GM10847 (cell line): Measurements from ENCODE around the gene SAMD4A.

Experiments
- POLR2A ChIP-seq: IDR thresholded peaks from 2 replicates; pipeline ENCODE4 v1.6.1; 2011; ENCODE audit not compliant: insufficient read length; ENCODE audit errors: extremely low read depth

SAMD4A gene

DNA sequence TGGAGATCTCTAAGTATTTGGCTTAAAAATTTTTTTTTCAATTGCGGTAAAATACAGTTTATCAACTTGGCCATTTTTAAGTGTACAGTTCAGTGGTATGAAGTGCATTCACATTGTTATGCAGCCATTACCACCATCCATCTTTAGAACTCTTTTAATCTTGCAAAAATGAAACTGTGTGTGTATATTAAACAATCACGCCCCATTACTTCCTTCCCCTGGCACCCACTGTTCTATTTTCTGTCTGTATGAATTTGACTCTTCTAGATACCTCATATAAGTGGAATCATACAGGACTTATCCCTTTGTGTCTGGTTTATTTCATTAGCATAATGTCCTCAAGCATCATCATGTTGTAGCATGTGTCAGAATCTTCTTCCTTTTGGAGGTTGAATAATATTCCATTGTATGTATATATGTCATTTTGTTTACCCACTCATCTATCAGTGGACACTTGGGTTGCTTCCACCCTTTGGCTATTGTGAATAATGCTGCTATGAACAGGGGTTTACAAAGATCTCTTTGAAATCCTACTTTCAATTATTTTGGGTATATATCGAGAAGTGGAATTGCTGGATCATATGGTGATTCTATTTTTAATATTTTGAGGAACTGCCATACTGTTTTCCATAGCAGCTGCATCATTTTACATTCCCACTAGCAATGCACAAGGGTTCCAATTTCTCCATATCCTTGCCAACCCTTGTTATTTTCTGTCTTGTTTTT, 62.9 kb downstream of the SAMD4A start:
- TF ChIP-seq POLR2A, result no peak

GRCh38 chr14:54631016-54631415, 64.1 kb downstream of the SAMD4A start:
- no peak for TF ChIP-seq POLR2A

- TF ChIP-seq POLR2A, result no peak
Observed at GRCh38 chr14:54632452-54632851, 65.5 kb downstream of the SAMD4A start.

GRCh38 chr14:54633076-54633475, 66.1 kb downstream of the SAMD4A start:
- TF ChIP-seq POLR2A, result no peak

- TF ChIP-seq POLR2A, result no peak
Observed at GRCh38 chr14:54637270-54638134, 70.6 kb downstream of the SAMD4A start.

DNA sequence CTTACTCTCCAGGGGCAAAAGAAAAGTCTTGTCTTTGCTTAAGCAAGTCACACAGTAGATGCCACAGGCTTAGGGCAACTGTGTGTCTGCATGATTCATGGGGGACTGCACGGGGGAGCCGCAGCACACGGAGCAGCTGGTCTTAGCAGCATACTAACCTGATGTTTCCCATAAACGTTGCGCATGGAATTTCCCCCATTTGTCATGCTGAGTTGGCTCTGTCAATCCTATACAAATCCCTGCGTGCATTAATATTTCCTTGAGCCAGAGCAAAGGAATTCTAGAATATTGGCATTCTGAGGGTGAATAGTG, 71.2 kb downstream of the SAMD4A start:
- TF ChIP-seq POLR2A, result no peak

- no peak for TF ChIP-seq POLR2A
Observed at GRCh38 chr14:54639611-54640010, 72.7 kb downstream of the SAMD4A start.

- TF ChIP-seq POLR2A, result no peak
Observed at GRCh38 chr14:54640506-54640905, 73.6 kb downstream of the SAMD4A start.

GRCh38 chr14:54642121-54642520, 75.2 kb downstream of the SAMD4A start:
- TF ChIP-seq POLR2A, result no peak

DNA sequence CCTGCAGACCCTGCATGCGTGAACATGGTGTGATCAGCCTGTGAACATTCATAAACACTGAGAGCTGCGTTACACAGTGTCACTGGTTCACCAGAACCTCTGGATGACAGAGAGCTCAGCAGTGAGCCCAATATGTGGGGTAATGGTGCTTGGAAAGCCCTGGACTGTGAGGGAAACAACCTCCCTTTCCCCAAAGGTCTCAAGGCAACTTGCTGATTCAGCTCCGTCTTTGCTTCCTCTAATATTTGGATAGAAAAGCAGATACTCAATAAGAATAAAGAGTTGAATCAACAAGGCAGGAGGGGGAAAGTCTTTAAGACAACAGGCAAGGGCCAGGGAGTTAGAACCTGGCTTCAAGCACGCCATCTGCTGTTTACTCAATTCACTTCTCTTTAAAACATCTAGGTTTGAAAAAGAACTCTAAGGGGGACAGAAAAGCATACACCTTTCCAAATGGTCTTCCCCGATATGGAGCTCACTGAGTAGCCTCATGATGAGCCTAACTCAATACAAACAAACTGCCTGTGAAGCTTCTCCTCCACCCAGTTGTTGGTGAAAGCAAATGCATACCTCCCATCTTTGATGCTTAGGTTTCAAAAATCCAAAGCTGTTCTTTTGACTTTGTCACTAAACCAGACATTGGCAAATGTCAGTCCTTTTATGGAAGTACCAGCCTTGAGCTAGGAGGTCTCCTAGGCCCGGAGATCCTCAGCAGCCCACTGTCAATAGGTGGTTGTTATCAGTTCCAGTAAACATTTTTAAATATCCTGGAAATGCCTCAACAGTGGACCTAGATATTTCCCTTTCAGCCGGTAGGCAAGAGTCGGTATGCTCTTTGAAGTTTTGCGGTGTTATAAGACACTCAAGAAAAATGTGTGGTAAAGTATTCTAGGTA, 76.1 kb downstream of the SAMD4A start:
- TF ChIP-seq POLR2A, result no peak

- no peak for TF ChIP-seq POLR2A
Observed at GRCh38 chr14:54643696-54644176, 76.8 kb downstream of the SAMD4A start.

GRCh38 chr14:54645639-54646038, 78.7 kb downstream of the SAMD4A start:
- no peak for TF ChIP-seq POLR2A

DNA sequence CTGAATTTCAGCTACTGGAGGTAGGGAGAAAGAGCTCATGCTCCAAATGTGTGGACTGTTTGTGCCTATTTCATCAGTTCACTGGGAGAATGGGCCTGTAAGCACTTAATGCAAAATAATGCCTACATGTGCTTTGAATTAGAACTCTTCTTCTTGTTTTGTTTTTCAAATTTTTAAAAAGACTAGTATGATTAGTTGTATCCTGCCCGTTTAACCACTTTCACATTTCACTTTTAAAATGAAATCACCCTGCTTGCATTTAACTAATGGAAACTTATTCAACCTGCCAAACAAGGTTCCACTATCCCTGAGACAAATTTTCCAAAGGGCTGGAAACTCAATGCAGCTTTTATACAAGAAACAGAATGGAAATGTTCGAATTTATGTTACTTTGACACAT, 79.7 kb downstream of the SAMD4A start:
- TF ChIP-seq POLR2A, result no peak

DNA sequence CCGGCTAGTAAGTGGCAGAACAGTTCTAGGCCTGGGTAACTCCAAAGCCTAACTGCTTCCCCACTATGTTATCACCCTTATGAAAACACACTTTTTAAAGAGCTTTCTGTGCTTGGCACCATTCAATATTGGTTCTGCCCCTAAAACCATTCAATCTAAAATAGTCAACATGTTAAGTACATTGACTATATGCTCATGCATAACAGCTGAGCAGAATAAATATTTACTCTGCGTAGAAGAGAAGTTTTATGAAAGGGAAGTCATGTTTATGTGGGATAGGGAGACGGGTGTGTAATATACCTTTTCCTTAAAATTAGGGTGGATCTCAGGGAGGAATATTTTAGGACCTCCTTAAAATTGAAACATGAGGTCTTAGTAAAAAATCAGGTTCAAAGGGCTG, 80.5 kb downstream of the SAMD4A start:
- TF ChIP-seq POLR2A, result no peak

- no peak for TF ChIP-seq POLR2A
Observed at GRCh38 chr14:54649056-54649455, 82.1 kb downstream of the SAMD4A start.
